ENCODE data around the gene USP43.

- TF ChIP-seq EZH2phosphoT487 (IDR thresholded peaks at IDR 0.05; ENCODE audit: borderline replicate concordance, low read depth) (no peak), NFIC (IDR thresholded peaks at IDR 0.05; ENCODE audit: borderline replicate concordance) (no peak), MEF2A (IDR thresholded peaks at IDR 0.05; ENCODE audit: borderline replicate concordance, low read depth) (no peak)
- TF ChIP-seq, protein P1, sequence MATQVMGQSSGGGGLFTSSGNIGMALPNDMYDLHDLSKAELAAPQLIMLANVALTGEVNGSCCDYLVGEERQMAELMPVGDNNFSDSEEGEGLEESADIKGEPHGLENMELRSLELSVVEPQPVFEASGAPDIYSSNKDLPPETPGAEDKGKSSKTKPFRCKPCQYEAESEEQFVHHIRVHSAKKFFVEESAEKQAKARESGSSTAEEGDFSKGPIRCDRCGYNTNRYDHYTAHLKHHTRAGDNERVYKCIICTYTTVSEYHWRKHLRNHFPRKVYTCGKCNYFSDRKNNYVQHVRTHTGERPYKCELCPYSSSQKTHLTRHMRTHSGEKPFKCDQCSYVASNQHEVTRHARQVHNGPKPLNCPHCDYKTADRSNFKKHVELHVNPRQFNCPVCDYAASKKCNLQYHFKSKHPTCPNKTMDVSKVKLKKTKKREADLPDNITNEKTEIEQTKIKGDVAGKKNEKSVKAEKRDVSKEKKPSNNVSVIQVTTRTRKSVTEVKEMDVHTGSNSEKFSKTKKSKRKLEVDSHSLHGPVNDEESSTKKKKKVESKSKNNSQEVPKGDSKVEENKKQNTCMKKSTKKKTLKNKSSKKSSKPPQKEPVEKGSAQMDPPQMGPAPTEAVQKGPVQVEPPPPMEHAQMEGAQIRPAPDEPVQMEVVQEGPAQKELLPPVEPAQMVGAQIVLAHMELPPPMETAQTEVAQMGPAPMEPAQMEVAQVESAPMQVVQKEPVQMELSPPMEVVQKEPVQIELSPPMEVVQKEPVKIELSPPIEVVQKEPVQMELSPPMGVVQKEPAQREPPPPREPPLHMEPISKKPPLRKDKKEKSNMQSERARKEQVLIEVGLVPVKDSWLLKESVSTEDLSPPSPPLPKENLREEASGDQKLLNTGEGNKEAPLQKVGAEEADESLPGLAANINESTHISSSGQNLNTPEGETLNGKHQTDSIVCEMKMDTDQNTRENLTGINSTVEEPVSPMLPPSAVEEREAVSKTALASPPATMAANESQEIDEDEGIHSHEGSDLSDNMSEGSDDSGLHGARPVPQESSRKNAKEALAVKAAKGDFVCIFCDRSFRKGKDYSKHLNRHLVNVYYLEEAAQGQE (IDR thresholded peaks at IDR 0.05; ENCODE audit: low read depth, low read length): no peak
These were observed 58.4 kb downstream of the USP43 start for GRCh38 chr17:9703781-9704082.
